ENCODE measurements around the gene ZCCHC3. TPM values are rescaled to one million over a fixed set of nuclear protein-coding genes. Genes with fewer than 3 reads are reported as not detected.

Gene ZCCHC3
- polyA plus RNA-seq, 2 donors = 5.7 to 6.2 TPM

DNA sequence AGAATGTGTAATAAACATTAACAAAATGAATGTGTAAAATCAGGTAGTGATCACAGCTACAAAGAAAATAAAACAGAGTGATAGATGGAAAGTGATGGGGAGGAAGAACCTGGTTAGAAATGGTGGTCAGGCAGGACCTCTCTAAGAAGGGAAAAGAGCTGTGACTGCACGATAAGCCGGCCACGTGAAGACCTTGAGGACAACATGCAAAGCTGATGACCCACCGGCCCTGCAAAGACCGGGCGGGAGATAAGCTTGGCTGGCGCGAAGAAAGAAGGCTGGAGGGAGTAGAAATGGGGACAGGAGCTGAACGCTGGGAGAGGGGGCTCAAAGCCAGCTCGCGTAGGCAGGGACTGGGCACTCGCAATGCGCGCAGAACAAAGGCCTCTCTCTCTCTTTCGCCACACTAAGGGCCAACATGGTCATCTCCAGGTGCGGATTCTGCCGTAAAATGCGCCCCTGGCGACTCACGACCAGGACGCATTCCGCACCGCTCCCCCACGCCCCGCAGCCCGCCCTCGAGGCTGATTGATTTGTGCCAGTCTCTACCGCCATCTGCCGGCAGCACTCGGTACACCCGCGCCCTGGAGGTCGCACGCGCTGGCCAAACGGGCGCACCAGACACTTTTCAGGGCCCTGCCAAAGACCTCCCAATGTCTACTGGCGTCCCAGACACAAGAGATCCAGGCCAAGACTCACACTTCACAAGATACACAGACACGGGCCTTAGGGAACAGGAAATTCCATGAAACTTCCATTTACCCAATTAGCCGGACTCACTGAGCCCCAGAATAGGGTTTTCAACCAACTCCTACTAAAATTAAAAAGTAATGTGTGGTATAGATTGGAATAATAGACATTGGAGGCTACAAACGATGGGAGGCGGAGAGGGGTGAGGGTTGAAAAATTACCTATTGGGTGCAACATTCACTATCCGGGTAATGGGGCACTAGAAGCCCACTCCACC is 30.5 kb upstream of the ZCCHC3 start:
- WGBS, 2 donors = 9 to 10% methylated on average over 43 of the region's 43 CpGs
- no peaks in the 10 kb centered on the region for H3K36me3 ChIP-seq (ENCODE audit: control insufficient read depth in 2 of 2, insufficient read depth in 2 of 2, low read length in 1 of 2)
- H3K27me3 ChIP-seq (ENCODE audit: control insufficient read depth in 1 of 2, insufficient read depth in 2 of 2, low read length in 2 of 2) = no peaks in the 10 kb centered on the region
- H3K27ac ChIP-seq (ENCODE audit: low read depth in 2 of 2, low read length in 1 of 2) = no peak overlapping the region
- H3K9me3 ChIP-seq (ENCODE audit: control insufficient read depth in 2 of 2, insufficient read depth in 1 of 2, low read depth in 1 of 2, low read length in 1 of 2) = peaks cover 0 to 3% of the 10 kb centered on the region in 2 donors
- H3K4me3 ChIP-seq (ENCODE audit: low read depth in 1 of 2, low read length in 2 of 2) = peak overlapping the region; percentile 33 to 38
- peaks cover 3 to 4% of the 10 kb centered on the region in 2 donors for H3K4me1 ChIP-seq (ENCODE audit: control insufficient read depth in 2 of 2, insufficient read depth in 2 of 2, low read length in 1 of 2)

DNA sequence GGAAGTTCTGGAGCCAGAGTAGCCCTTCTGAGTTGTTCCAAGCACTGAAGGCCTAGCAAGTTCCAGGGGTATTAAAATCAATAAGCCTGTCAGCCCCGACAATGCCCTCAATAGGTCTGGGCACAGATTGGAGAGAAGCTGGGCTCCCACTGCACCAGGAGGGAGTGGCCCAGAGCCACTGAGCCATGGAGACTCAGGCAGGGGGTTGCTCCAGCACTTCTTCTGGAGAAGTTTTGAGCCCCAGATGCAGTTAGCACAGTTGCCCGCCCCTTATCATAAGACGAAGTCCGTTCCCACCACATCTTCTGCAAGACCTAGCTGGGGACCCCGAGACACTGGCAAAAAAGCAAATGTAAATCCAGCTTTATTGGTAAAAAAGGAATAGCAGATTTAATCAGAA is 26.9 kb upstream of the ZCCHC3 start:
- no peaks in the 10 kb centered on the region for H3K9me3 ChIP-seq (ENCODE audit: control insufficient read depth in 2 of 2, insufficient read depth in 1 of 2, low read depth in 1 of 2, low read length in 1 of 2)
- peaks cover 3 to 4% of the 10 kb centered on the region in 2 donors for H3K4me1 ChIP-seq (ENCODE audit: control insufficient read depth in 2 of 2, insufficient read depth in 2 of 2, low read length in 1 of 2)
- H3K4me3 ChIP-seq (ENCODE audit: low read depth in 1 of 2, low read length in 2 of 2) = no peak overlapping the region
- WGBS, 2 donors = 90% methylated on average over 5 of the region's 5 CpGs
- H3K27me3 ChIP-seq (ENCODE audit: control insufficient read depth in 1 of 2, insufficient read depth in 2 of 2, low read length in 2 of 2) = no peaks in the 10 kb centered on the region
- no peak overlapping the region for H3K27ac ChIP-seq (ENCODE audit: low read depth in 2 of 2, low read length in 1 of 2)
- no peaks in the 10 kb centered on the region for H3K36me3 ChIP-seq (ENCODE audit: control insufficient read depth in 2 of 2, insufficient read depth in 2 of 2, low read length in 1 of 2)

DNA sequence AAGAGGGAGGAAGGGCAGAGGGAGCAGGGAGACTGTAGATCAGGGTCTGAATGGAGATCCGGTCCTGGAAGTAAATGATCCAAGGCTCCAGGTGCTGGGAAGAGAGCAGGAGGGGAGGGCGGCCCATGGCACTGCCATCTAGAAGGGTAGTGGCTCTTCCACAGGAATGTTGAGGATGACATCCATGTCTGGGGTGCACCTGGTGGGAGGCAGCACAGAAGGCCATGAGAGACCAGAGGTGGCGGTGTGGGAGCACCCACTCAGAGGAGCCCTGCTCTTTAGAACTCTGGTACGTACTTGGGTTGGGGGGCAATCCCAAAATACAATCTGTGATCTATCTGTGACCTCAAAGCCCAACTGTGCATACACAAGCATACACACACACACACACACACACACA is 26.3 kb upstream of the ZCCHC3 start:
- H3K36me3 ChIP-seq (ENCODE audit: control insufficient read depth in 2 of 2, insufficient read depth in 2 of 2, low read length in 1 of 2) = no peaks in the 10 kb centered on the region
- no peak overlapping the region for H3K27ac ChIP-seq (ENCODE audit: low read depth in 2 of 2, low read length in 1 of 2)
- no peaks in the 10 kb centered on the region for H3K9me3 ChIP-seq (ENCODE audit: control insufficient read depth in 2 of 2, insufficient read depth in 1 of 2, low read depth in 1 of 2, low read length in 1 of 2)
- no peak overlapping the region for H3K4me3 ChIP-seq (ENCODE audit: low read depth in 1 of 2, low read length in 2 of 2)
- H3K27me3 ChIP-seq (ENCODE audit: control insufficient read depth in 1 of 2, insufficient read depth in 2 of 2, low read length in 2 of 2) = no peaks in the 10 kb centered on the region
- 86 to 91% methylated on average over 4 of the region's 4 CpGs for WGBS, 2 donors
- H3K4me1 ChIP-seq (ENCODE audit: control insufficient read depth in 2 of 2, insufficient read depth in 2 of 2, low read length in 1 of 2) = peaks cover 3 to 4% of the 10 kb centered on the region in 2 donors

DNA sequence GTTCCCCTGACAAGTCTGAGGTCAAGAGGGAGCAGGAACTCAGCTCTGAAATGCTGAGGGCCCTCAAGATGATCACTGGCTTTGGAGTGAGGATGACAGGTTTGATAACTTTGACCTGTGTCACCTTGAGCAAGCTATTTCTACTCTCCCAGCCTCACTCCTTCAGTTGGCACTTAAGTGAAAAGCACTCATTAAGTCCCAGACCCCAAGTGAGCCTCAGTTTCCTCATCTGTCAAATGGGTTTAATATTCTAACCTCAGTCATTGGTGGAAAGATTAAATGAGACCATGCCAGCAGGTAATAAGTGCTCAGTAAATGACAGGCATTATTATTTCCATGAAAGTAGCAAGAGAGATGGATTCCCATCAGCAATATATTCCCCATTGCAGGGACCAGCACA is 25.8 kb upstream of the ZCCHC3 start:
- no peak overlapping the region for H3K4me3 ChIP-seq (ENCODE audit: low read depth in 1 of 2, low read length in 2 of 2)
- H3K36me3 ChIP-seq (ENCODE audit: control insufficient read depth in 2 of 2, insufficient read depth in 2 of 2, low read length in 1 of 2) = peaks cover 2% of the 10 kb centered on the region in 2 donors
- H3K27me3 ChIP-seq (ENCODE audit: control insufficient read depth in 1 of 2, insufficient read depth in 2 of 2, low read length in 2 of 2) = no peaks in the 10 kb centered on the region
- H3K27ac ChIP-seq (ENCODE audit: low read depth in 2 of 2, low read length in 1 of 2) = no peak overlapping the region
- H3K9me3 ChIP-seq (ENCODE audit: control insufficient read depth in 2 of 2, insufficient read depth in 1 of 2, low read depth in 1 of 2, low read length in 1 of 2) = no peaks in the 10 kb centered on the region
- peaks cover 3 to 4% of the 10 kb centered on the region in 2 donors for H3K4me1 ChIP-seq (ENCODE audit: control insufficient read depth in 2 of 2, insufficient read depth in 2 of 2, low read length in 1 of 2)

DNA sequence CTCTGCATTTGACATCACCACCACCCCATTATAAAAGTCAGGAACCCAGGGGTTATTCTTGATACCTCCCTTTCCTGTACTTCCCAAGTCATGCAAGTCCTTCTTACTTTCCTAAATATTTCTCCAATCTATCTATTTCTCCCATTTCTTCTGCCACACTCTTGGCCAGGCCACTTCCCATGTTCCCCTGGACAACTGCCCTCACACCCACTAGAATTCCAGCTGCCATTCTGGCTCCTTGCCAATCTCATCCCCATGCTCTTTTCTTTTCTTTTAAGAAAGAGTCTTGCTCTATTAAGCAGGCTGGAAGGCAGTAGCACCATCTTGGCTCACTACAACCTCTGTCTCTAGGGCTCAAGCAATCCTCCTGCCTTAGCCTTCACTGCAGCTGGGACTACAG is 24.7 kb upstream of the ZCCHC3 start:
- no peaks in the 10 kb centered on the region for H3K9me3 ChIP-seq (ENCODE audit: control insufficient read depth in 2 of 2, insufficient read depth in 1 of 2, low read depth in 1 of 2, low read length in 1 of 2)

DNA sequence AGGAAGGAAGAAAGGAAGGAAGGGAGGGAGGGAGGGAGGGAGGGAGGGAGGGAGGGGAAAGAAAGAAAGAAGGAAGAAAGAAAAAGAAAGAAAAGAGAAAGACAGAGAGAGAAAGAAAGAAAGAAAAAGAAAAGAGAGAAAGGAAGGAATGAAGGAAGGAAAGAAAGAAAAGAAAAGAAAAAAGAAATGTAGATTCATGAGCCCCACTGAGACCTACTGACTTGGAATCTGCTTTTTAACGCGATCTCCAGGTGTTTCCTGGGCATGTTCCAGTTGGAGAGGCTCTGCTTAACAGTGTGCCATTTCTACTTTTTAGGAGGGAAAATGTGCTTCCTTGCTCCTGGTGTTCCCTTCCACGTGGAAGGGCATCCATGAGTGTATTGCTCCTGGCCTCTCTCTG is 23.5 kb upstream of the ZCCHC3 start:
- H3K36me3 ChIP-seq (ENCODE audit: control insufficient read depth in 2 of 2, insufficient read depth in 2 of 2, low read length in 1 of 2) = peaks cover 3 to 5% of the 10 kb centered on the region in 2 donors
- 67 to 68% methylated on average over 3 of the region's 3 CpGs for WGBS, 2 donors
- no peaks in the 10 kb centered on the region for H3K9me3 ChIP-seq (ENCODE audit: control insufficient read depth in 2 of 2, insufficient read depth in 1 of 2, low read depth in 1 of 2, low read length in 1 of 2)
- H3K27me3 ChIP-seq (ENCODE audit: control insufficient read depth in 1 of 2, insufficient read depth in 2 of 2, low read length in 2 of 2) = no peaks in the 10 kb centered on the region
- H3K4me3 ChIP-seq (ENCODE audit: low read depth in 1 of 2, low read length in 2 of 2) = no peak overlapping the region
- H3K4me1 ChIP-seq (ENCODE audit: control insufficient read depth in 2 of 2, insufficient read depth in 2 of 2, low read length in 1 of 2) = no peaks in the 10 kb centered on the region
- no peak overlapping the region for H3K27ac ChIP-seq (ENCODE audit: low read depth in 2 of 2, low read length in 1 of 2)

More for the DNA sequence above, 24.7 kb upstream of the ZCCHC3 start:
- H3K27ac ChIP-seq (ENCODE audit: low read depth in 2 of 2, low read length in 1 of 2) = no peak overlapping the region
- H3K4me1 ChIP-seq (ENCODE audit: control insufficient read depth in 2 of 2, insufficient read depth in 2 of 2, low read length in 1 of 2) = no peaks in the 10 kb centered on the region
- H3K36me3 ChIP-seq (ENCODE audit: control insufficient read depth in 2 of 2, insufficient read depth in 2 of 2, low read length in 1 of 2) = peaks cover 3 to 5% of the 10 kb centered on the region in 2 donors
- H3K27me3 ChIP-seq (ENCODE audit: control insufficient read depth in 1 of 2, insufficient read depth in 2 of 2, low read length in 2 of 2) = no peaks in the 10 kb centered on the region
- no peak overlapping the region for H3K4me3 ChIP-seq (ENCODE audit: low read depth in 1 of 2, low read length in 2 of 2)

DNA sequence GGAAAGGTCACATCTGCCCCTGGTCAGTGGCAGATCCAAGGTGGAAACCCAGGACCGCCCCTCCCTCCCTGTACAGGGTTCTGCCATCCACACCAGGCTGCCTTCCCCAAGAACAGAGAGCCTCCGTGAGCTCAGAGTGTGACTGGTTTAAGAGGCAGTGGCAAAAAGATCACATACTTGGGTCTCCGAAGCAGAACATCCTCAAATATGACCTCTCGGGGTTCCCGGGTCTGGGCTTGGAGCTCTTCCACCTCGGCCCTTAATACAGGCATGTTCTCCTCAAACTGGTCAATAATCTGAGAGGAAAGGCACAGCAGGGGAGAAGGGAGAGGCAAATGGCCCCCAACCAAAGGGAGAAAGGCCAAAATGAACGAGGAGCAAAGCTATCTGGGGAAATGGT is 21.6 kb upstream of the ZCCHC3 start:
- Histone ChIP-seq H3K9me3 (ENCODE audit: control insufficient read depth in 2 of 2, insufficient read depth in 1 of 2, low read depth in 1 of 2, low read length in 1 of 2) (no peaks in the 10 kb centered on the region), H3K27me3 (ENCODE audit: control insufficient read depth in 1 of 2, insufficient read depth in 2 of 2, low read length in 2 of 2) (no peaks in the 10 kb centered on the region), H3K36me3 (ENCODE audit: control insufficient read depth in 2 of 2, insufficient read depth in 2 of 2, low read length in 1 of 2) (peaks cover 3 to 5% of the 10 kb centered on the region in 2 donors), H3K27ac (ENCODE audit: low read depth in 2 of 2, low read length in 1 of 2) (no peak overlapping the region), H3K4me1 (ENCODE audit: control insufficient read depth in 2 of 2, insufficient read depth in 2 of 2, low read length in 1 of 2) (no peaks in the 10 kb centered on the region), H3K4me3 (ENCODE audit: low read depth in 1 of 2, low read length in 2 of 2) (no peak overlapping the region)
- 88 to 92% methylated on average over 7 of the region's 7 CpGs for WGBS, 2 donors

DNA sequence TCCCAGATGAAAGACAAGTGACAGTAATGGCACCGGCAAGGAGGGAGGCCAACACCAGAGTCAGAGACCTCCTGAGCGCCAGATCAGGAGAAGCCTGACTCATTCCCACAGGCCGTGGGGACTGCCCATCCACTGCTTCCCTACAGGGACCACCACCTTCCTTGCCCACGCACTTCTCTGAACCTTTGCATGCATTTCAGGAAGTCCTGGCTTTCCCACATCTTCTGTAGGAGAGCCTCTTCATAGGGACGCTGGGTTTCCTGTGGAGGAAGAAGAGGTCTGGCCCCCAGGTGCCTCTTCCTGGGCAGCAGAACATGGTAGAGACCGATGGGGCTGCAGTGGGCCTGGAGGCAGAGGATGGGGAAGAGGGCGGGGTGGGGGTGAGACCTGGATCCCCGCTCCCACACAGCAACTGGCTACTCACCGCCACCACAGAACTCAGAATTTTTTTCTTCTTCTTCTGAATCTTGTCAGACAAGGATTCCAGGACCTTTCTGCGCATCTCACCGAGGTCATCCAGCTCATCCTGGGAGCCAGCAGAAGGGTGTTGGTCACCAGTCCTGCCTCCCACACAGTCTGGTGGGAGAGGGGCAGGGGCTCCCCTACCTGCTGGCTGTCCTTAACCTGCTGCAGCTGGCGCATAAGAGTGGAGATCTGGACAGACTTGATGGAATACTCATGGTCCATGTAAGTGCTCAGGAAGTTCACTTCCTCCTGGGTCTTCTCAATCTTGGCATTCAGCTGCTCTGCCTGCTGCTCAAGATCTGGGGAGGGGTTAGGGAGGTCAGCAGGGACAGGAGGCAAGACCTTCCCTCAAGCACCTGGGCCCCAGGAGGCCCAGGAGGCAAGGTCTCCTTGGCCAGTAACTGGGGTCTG is 20.5 kb upstream of the ZCCHC3 start:
- H3K36me3 ChIP-seq (ENCODE audit: control insufficient read depth in 2 of 2, insufficient read depth in 2 of 2, low read length in 1 of 2) = peaks cover 3 to 5% of the 10 kb centered on the region in 2 donors

DNA sequence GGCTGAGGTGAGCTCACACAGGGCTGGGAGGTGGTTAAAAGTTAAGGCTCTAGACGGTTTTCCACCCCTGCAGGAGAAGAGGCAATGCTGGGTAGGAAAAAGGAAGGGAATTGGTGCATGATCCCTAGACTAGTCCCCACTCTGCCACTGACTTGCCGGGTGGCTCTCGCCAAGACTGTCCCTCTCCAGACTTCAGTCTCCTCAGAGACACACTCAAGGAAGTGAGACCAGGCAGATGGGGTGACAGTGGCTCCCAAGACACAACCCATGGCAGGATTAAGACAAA is 19.9 kb upstream of the ZCCHC3 start:
- WGBS, 2 donors = 38% methylated on average over 2 of the region's 3 CpGs
- peaks cover 3 to 5% of the 10 kb centered on the region in 2 donors for H3K36me3 ChIP-seq (ENCODE audit: control insufficient read depth in 2 of 2, insufficient read depth in 2 of 2, low read length in 1 of 2)

More for the DNA sequence above, 20.5 kb upstream of the ZCCHC3 start:
- Histone ChIP-seq H3K27ac (ENCODE audit: low read depth in 2 of 2, low read length in 1 of 2) (no peak overlapping the region), H3K4me1 (ENCODE audit: control insufficient read depth in 2 of 2, insufficient read depth in 2 of 2, low read length in 1 of 2) (no peaks in the 10 kb centered on the region), H3K27me3 (ENCODE audit: control insufficient read depth in 1 of 2, insufficient read depth in 2 of 2, low read length in 2 of 2) (no peaks in the 10 kb centered on the region), H3K4me3 (ENCODE audit: low read depth in 1 of 2, low read length in 2 of 2) (no peak overlapping the region), H3K9me3 (ENCODE audit: control insufficient read depth in 2 of 2, insufficient read depth in 1 of 2, low read depth in 1 of 2, low read length in 1 of 2) (no peaks in the 10 kb centered on the region)
- 94% methylated on average over 12 of the region's 12 CpGs for WGBS, 2 donors

More for the DNA sequence above, 19.9 kb upstream of the ZCCHC3 start:
- Histone ChIP-seq H3K9me3 (ENCODE audit: control insufficient read depth in 2 of 2, insufficient read depth in 1 of 2, low read depth in 1 of 2, low read length in 1 of 2) (no peaks in the 10 kb centered on the region), H3K27me3 (ENCODE audit: control insufficient read depth in 1 of 2, insufficient read depth in 2 of 2, low read length in 2 of 2) (no peaks in the 10 kb centered on the region), H3K4me1 (ENCODE audit: control insufficient read depth in 2 of 2, insufficient read depth in 2 of 2, low read length in 1 of 2) (no peaks in the 10 kb centered on the region), H3K27ac (ENCODE audit: low read depth in 2 of 2, low read length in 1 of 2) (no peak overlapping the region), H3K4me3 (ENCODE audit: low read depth in 1 of 2, low read length in 2 of 2) (no peak overlapping the region)

All from esophagus (tissue), 2 donors.